SK-N-SH (cell line): ENCODE data around the gene P2RY13. TPM values are rescaled to one million over a fixed set of nuclear protein-coding genes. Genes with fewer than 3 reads are reported as not detected.

Source experiments
- CTCF ChIA-PET: fragments of 300-600, 350-600 bp; formaldehyde crosslinking; extraction: SDS; loops from one replicate; lab custom pipeline; 2021; lab: Yijun Ruan, JAX
- POLR2A ChIA-PET: fragments of 350-600 bp; sonication (Branson Sonifier 250); formaldehyde crosslinking; extraction: SDS; loops from one replicate; lab custom pipeline; 2020; ENCODE audit warnings: antibody characterized with exemption, inconsistent platforms; lab: Yijun Ruan, JAX
- DNase-seq: peaks from one replicate; pipeline ENCODE4 v3.0.0; 2012
- H2AFZ ChIP-seq: fragments of 200-600 bp; sonication (generic); 2 replicates; pipeline ENCODE4 v1.8.1; 2016; ENCODE audit warnings: antibody characterized with exemption, mild to moderate bottlenecking, low read depth
- H3F3A ChIP-seq: fragments of 200-600 bp; sonication (generic); replicated peaks from 2 replicates; pipeline ENCODE3; 2016; ENCODE audit warnings: antibody characterized with exemption, mild to moderate bottlenecking; ENCODE audit not compliant: insufficient read depth
- H3K27ac ChIP-seq, 2 experiments: fragments of 200-500 bp in 1 of 2; fragments of 200-600 bp in 1 of 2; sonication (Bioruptor generic) in 1 of 2; sonication (generic), shearing (Covaris generic) in 1 of 2; 2 replicates each; pipeline versions ENCODE4 v1.5.1 to v1.6.1; 2014 to 2016; ENCODE audit warnings: low read depth in 2 of 2, inconsistent platforms in 1 of 2, low read length in 1 of 2, mild to moderate bottlenecking in 1 of 2, mixed read lengths in 1 of 2
- H3K27me3 ChIP-seq: fragments of 200-600 bp; sonication (generic), shearing (Covaris generic); 2 replicates; pipeline ENCODE4 v1.6.1; 2016; ENCODE audit warnings: mixed run types; ENCODE audit not compliant: insufficient read depth
- H3K36me3 ChIP-seq, 2 experiments: fragments of 200-500 bp in 1 of 2; fragments of 200-600 bp in 1 of 2; sonication (Bioruptor generic) in 1 of 2; sonication (generic) in 1 of 2; replicated peaks in 1 of 2; 2 replicates each; pipeline versions ENCODE3 to v1.5.1; 2014 to 2016; ENCODE audit warnings: low read length in 1 of 2, mild to moderate bottlenecking in 1 of 2; ENCODE audit not compliant: insufficient read depth in 2 of 2, control insufficient read depth in 1 of 2
- H3K4me1 ChIP-seq, 2 experiments: fragments of 200-500 bp in 1 of 2; fragments of 200-600 bp in 1 of 2; sonication (Bioruptor generic) in 1 of 2; sonication (generic), shearing (Covaris generic) in 1 of 2; 2 replicates each; pipeline versions ENCODE4 v1.5.1 to v1.6.1; 2014 to 2016; ENCODE audit warnings: low read depth in 1 of 2, low read length in 1 of 2, mixed run types in 1 of 2; ENCODE audit not compliant: insufficient read depth in 2 of 2, control insufficient read depth in 1 of 2
- H3K4me2 ChIP-seq: fragments of 200-600 bp; sonication (generic), shearing (Covaris generic); 2 replicates; pipeline ENCODE4 v1.6.1; 2017; ENCODE audit warnings: mixed run types
- H3K4me3 ChIP-seq, 2 experiments: fragments of 200-500 bp in 1 of 2; fragments of 200-600 bp in 1 of 2; sonication (Bioruptor generic) in 1 of 2; sonication (generic), shearing (Covaris generic) in 1 of 2; 2 replicates each; pipeline versions ENCODE4 v1.5.1 to v1.8.1; 2014 to 2016; ENCODE audit warnings: low read depth in 2 of 2, inconsistent platforms in 1 of 2, low read length in 1 of 2, mild to moderate bottlenecking in 1 of 2, mixed read lengths in 1 of 2, moderate library complexity in 1 of 2
- H3K79me2 ChIP-seq: fragments of 200-600 bp; sonication (generic); 2 replicates; pipeline ENCODE4 v1.8.1; 2017; ENCODE audit warnings: mild to moderate bottlenecking; ENCODE audit not compliant: insufficient read depth
- H3K9ac ChIP-seq: fragments of 200-600 bp; sonication (generic); 2 replicates; pipeline ENCODE4 v1.6.1; 2017; ENCODE audit warnings: mixed run types
- H3K9me2 ChIP-seq: fragments of 200-600 bp; sonication (generic); 2 replicates; pipeline ENCODE4 v1.6.1; 2017; ENCODE audit warnings: mixed run types
- H3K9me3 ChIP-seq: fragments of 200-600 bp; sonication (generic); 2 replicates; pipeline ENCODE4 v1.6.1; 2017; ENCODE audit warnings: mixed run types, mild to moderate bottlenecking, moderate library complexity
- H4K20me1 ChIP-seq: fragments of 200-600 bp; sonication (generic); 2 replicates; pipeline ENCODE4 v1.6.1; 2017; ENCODE audit warnings: mild to moderate bottlenecking, mixed run types; ENCODE audit not compliant: insufficient read depth
- ELF1 ChIP-seq: IDR thresholded peaks from 2 replicates; pipeline ENCODE4 v1.4.0; 2012
- EP300 ChIP-seq, 2 experiments: IDR thresholded peaks; 2 replicates each; pipeline versions ENCODE4 v1.4.0 to v1.6.1; 2012; ENCODE audit warnings: borderline replicate concordance in 1 of 2, low read depth in 1 of 2, low read length in 1 of 2
- FOSL2 ChIP-seq: IDR thresholded peaks from 2 replicates; pipeline ENCODE4 v1.4.0; 2012; ENCODE audit warnings: low read depth, mild to moderate bottlenecking, moderate library complexity, borderline replicate concordance
- FOXM1 ChIP-seq: IDR thresholded peaks from 2 replicates; pipeline ENCODE4 v1.4.0; 2012; ENCODE audit warnings: low read depth, mild to moderate bottlenecking
- GATA2 ChIP-seq: sonication (generic); formaldehyde crosslinking; IDR thresholded peaks from 2 replicates; pipeline ENCODE4 v1.5.0; 2020; ENCODE audit warnings: mild to moderate bottlenecking, missing genetic modification reagents
- MEF2A ChIP-seq: IDR thresholded peaks from 2 replicates; pipeline ENCODE4 v1.4.0; 2012; ENCODE audit warnings: low read depth, borderline replicate concordance
- NRF1 ChIP-seq: IDR thresholded peaks from 2 replicates; pipeline ENCODE4 v1.6.1; 2012; ENCODE audit warnings: low read depth, mild to moderate bottlenecking, low read length
- POLR2AphosphoS5 ChIP-seq: IDR thresholded peaks from 2 replicates; pipeline ENCODE4 v1.6.1; 2012; ENCODE audit warnings: low read depth, low read length
- RAD21 ChIP-seq: IDR thresholded peaks from 2 replicates; pipeline ENCODE4 v1.6.1; 2012; ENCODE audit warnings: mild to moderate bottlenecking, low read length
- RCOR1 ChIP-seq: fragments of 150-350 bp; IDR thresholded peaks from 2 replicates; pipeline ENCODE4 v1.6.1; 2017; ENCODE audit warnings: antibody characterized with exemption, low read length
- SMC3 ChIP-seq: IDR thresholded peaks from 2 replicates; pipeline ENCODE4 v1.6.1; 2012; ENCODE audit warnings: low read depth, low read length, improper control_type of control experiment
- TAF1 ChIP-seq: IDR thresholded peaks from 2 replicates; pipeline ENCODE4 v1.6.1; 2012; ENCODE audit warnings: low read depth, mild to moderate bottlenecking, low read length, moderate library complexity, borderline replicate concordance
- TCF12 ChIP-seq: IDR thresholded peaks from 2 replicates; pipeline ENCODE4 v1.4.0; 2012
- YY1 ChIP-seq: IDR thresholded peaks from 2 replicates; pipeline ENCODE4 v1.4.0; 2012; ENCODE audit warnings: low read depth, mild to moderate bottlenecking
- WGBS: methylation state at CpG from one replicate; pipeline ENCODE4 v1.1.6; 2017; ENCODE audit warnings: low lambda C conversion rate; 5-methylcytosine and 5-hydroxymethylcytosine counted together
- polyA plus RNA-seq, 3 experiments: library from polyadenylated mRNA; depleted of rRNA; stranded (reverse); fragments of >200 nt; gene quantifications; 2 replicates each; pipeline ENCODE4 v1.2.3, GENCODE V29; 2012
- TF ChIP-seq, protein P1 (sequence below): IDR thresholded peaks from 2 replicates; pipeline ENCODE4 v1.4.0; 2012; ENCODE audit warnings: low read depth, borderline replicate concordance
- TF ChIP-seq, protein P2 (sequence below): IDR thresholded peaks from 2 replicates; pipeline ENCODE4 v1.4.0; 2012; ENCODE audit warnings: low read depth
- TF ChIP-seq, protein P3 (sequence below): fragments of 150-350 bp; IDR thresholded peaks from 2 replicates; pipeline ENCODE4 v1.6.1; 2017; ENCODE audit warnings: antibody characterized with exemption, low read length, low read depth, borderline replicate concordance
- TF ChIP-seq, protein P4 (sequence below): IDR thresholded peaks from 2 replicates; pipeline ENCODE4; 2012
- TF ChIP-seq, protein P5 (sequence below): fragments of 200-600 bp; sonication (generic); IDR thresholded peaks from 2 replicates; pipeline ENCODE4 v1.6.1; 2017; ENCODE audit warnings: antibody characterized with exemption, mild to moderate bottlenecking, moderate library complexity

The P2RY13 gene
- polyA plus RNA-seq, 1 of the 3 experiments (the other 2 are of a cell fraction): not detected

DNA sequence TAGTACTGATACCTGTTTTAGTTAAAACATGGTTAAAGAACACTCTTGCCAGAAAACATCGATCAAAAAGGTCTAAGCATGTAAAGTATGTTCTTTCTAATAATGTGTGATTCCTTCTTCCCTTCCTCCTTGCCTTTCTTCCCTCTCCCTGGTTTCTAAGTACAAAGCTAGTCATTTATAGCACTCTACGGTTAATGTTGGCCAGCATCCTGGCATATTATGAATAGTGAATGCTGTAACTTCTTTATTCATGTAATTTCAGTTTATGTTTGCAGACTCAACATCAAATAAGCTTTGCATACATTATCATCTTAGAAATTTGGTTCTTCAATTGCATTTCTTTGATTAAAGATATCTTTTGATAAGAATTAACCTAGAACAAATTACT lies 28.1 kb upstream of the P2RY13 start (continued):
- TF ChIP-seq, protein P1, sequence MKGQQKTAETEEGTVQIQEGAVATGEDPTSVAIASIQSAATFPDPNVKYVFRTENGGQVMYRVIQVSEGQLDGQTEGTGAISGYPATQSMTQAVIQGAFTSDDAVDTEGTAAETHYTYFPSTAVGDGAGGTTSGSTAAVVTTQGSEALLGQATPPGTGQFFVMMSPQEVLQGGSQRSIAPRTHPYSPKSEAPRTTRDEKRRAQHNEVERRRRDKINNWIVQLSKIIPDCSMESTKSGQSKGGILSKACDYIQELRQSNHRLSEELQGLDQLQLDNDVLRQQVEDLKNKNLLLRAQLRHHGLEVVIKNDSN: no peak
- no peak for TF ChIP-seq ELF1

DNA sequence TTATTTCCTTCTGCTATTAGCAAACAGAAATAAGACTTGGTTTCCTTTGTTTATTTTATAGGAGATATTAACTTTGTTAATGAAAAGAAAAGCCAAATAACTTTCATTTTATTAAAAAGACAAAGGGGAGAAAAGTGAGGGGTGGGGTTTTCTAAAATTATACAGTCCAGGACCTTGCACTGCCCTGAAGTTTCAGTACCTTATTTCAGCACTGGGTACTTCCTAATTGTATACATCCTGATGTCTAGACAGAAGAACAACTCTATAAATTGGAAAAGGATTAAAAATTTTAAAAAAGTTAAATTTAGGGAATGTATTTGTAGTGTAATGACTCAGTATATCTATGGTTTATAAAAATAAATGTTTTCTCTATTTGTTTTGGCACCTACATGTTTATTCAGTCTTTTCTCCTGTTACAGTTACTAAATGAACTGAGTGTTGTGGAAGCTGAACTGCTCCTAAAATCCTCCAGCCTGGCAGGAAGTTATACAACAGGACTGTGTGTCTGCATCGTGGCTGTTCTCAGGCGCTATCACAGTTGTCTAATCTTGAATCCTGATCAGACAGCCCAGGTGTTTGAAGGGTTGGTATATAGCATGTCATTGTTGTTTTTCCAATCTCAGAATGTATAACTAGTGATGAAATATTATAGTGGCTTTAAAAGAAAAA lies 27.6 kb upstream of the P2RY13 start:
- H3F3A ChIP-seq: no peaks in the 10 kb centered on the region
- H3K4me2 ChIP-seq: no peak overlapping the region
- H3K4me1 ChIP-seq: peaks cover 0 to 3% of the 10 kb centered on the region in 2 experiments; a peak in 2 of 4 replicates
- H3K79me2 ChIP-seq: no peaks in the 10 kb centered on the region
- H2AFZ ChIP-seq: no peak overlapping the region
- WGBS: 32% methylated on average over 2 of the region's 2 CpGs
- H3K4me3 ChIP-seq: no peak overlapping the region
- H3K27ac ChIP-seq: no peak overlapping the region
- H3K9me2 ChIP-seq: no peaks in the 10 kb centered on the region
- no peaks in the 10 kb centered on the region for H3K36me3 ChIP-seq
- TF ChIP-seq, protein P2, sequence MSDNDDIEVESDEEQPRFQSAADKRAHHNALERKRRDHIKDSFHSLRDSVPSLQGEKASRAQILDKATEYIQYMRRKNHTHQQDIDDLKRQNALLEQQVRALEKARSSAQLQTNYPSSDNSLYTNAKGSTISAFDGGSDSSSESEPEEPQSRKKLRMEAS: no peak
- TF ChIP-seq, protein P3, sequence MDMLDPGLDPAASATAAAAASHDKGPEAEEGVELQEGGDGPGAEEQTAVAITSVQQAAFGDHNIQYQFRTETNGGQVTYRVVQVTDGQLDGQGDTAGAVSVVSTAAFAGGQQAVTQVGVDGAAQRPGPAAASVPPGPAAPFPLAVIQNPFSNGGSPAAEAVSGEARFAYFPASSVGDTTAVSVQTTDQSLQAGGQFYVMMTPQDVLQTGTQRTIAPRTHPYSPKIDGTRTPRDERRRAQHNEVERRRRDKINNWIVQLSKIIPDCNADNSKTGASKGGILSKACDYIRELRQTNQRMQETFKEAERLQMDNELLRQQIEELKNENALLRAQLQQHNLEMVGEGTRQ: no peak
- TF ChIP-seq TAF1 (no peak), RCOR1 (no peak), POLR2AphosphoS5 (no peak), YY1 (no peak), SMC3 (no peak), RAD21 (no peak), FOSL2 (no peak), GATA2 (CRISPR knock-in tag) (no peak), NRF1 (no peak), FOXM1 (no peak), TCF12 (no peak), EP300 (IDR thresholded peaks at IDR 0.05; ENCODE audit: borderline replicate concordance in 1 of 2, low read depth in 1 of 2, low read length in 1 of 2) (no peak), MEF2A (no peak)
- TF ChIP-seq, protein P4, sequence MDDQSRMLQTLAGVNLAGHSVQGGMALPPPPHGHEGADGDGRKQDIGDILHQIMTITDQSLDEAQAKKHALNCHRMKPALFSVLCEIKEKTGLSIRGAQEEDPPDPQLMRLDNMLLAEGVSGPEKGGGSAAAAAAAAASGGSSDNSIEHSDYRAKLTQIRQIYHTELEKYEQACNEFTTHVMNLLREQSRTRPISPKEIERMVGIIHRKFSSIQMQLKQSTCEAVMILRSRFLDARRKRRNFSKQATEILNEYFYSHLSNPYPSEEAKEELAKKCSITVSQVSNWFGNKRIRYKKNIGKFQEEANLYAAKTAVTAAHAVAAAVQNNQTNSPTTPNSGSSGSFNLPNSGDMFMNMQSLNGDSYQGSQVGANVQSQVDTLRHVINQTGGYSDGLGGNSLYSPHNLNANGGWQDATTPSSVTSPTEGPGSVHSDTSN: no peak
- TF ChIP-seq, protein P5, sequence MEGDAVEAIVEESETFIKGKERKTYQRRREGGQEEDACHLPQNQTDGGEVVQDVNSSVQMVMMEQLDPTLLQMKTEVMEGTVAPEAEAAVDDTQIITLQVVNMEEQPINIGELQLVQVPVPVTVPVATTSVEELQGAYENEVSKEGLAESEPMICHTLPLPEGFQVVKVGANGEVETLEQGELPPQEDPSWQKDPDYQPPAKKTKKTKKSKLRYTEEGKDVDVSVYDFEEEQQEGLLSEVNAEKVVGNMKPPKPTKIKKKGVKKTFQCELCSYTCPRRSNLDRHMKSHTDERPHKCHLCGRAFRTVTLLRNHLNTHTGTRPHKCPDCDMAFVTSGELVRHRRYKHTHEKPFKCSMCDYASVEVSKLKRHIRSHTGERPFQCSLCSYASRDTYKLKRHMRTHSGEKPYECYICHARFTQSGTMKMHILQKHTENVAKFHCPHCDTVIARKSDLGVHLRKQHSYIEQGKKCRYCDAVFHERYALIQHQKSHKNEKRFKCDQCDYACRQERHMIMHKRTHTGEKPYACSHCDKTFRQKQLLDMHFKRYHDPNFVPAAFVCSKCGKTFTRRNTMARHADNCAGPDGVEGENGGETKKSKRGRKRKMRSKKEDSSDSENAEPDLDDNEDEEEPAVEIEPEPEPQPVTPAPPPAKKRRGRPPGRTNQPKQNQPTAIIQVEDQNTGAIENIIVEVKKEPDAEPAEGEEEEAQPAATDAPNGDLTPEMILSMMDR: no peak
- ChIA-PET POLR2A (no interaction called here), CTCF (no interaction called here)
- no peaks in the 10 kb centered on the region for H4K20me1 ChIP-seq
- no peak overlapping the region for H3K9ac ChIP-seq
- H3K27me3 ChIP-seq: 0 out of 2 replicates have a peak, but pooled peaks cover 5% of the 10 kb centered on the region
- H3K9me3 ChIP-seq: no peaks in the 10 kb centered on the region
- DNase-seq: peak; percentile 2
